ENCODE results near the gene TRAPPC4.

DNA sequence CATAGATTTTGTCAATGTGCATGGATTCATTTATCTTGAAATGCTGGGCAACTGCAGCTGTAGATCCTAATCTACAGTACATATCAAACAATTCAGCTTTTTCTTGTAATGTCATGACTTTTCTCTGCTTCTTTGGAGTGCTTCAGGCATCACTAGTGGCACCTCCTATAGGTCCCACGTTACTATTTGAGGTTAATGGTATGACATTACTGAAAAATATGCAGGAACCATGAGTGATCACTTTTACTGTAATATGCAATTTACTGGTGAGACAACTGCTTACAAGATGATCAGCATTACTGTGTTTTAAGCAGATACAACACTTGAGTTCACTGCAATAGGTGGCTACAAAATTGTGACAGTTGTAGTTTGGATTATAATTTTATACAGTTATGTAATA is 17.7 kb upstream of the TRAPPC4 start:
- TF ChIP-seq, protein P1, sequence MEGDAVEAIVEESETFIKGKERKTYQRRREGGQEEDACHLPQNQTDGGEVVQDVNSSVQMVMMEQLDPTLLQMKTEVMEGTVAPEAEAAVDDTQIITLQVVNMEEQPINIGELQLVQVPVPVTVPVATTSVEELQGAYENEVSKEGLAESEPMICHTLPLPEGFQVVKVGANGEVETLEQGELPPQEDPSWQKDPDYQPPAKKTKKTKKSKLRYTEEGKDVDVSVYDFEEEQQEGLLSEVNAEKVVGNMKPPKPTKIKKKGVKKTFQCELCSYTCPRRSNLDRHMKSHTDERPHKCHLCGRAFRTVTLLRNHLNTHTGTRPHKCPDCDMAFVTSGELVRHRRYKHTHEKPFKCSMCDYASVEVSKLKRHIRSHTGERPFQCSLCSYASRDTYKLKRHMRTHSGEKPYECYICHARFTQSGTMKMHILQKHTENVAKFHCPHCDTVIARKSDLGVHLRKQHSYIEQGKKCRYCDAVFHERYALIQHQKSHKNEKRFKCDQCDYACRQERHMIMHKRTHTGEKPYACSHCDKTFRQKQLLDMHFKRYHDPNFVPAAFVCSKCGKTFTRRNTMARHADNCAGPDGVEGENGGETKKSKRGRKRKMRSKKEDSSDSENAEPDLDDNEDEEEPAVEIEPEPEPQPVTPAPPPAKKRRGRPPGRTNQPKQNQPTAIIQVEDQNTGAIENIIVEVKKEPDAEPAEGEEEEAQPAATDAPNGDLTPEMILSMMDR (IDR thresholded peaks at IDR 0.05; ENCODE audit: borderline replicate concordance, extremely low read depth, low read length, poor library complexity, severe bottlenecking): no peak
- TF ChIP-seq EZH2 (IDR thresholded peaks at IDR 0.05; ENCODE audit: borderline replicate concordance, low read depth, low read length, severe bottlenecking): no peak

Data from DND-41 (cell line).